ENCODE measurements around the gene KCNF1.

KCNF1 gene

DNA sequence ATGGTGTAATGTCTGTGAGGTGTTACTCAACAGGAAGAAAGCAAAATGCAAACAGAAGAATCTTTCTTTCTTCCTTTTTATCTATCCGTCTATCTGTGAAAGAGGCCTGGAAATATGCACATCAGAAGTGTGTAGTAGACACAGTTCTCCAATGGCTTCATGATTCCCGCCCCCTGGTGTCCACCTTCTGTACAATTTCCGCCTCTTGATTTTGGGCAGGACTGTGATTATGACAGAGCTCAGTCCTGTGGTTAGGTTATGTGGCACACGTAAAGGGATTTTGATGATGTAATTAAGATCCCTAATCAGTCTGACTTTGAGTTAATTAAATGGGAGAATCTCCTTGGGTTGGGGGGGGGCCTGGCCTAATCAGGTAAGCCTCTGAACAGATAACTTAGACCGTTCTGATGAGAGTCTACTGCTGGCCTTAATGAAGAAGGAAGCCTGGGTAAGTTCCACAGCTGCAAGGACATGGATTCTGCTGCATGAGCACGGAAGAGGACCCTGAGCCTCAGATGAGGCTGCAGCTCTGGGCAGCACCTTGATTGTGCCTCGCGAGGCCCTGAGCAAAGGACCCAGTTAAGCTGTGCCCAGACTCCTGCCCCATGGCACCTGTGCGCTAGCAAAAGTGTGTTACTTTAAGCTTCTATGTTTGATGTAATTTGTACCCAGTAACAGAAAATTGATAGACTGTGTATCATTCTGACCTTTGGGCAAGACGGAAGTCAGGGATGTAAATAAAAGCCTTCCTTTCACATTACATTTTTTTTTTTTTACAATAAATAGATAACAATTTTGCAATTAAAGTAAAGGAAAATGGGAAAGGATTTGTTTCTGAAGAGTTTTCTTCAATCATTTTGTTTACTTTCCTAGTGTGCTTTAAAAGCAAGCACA is 11.3 kb upstream of the KCNF1 start:
- TF ChIP-seq, protein P1, sequence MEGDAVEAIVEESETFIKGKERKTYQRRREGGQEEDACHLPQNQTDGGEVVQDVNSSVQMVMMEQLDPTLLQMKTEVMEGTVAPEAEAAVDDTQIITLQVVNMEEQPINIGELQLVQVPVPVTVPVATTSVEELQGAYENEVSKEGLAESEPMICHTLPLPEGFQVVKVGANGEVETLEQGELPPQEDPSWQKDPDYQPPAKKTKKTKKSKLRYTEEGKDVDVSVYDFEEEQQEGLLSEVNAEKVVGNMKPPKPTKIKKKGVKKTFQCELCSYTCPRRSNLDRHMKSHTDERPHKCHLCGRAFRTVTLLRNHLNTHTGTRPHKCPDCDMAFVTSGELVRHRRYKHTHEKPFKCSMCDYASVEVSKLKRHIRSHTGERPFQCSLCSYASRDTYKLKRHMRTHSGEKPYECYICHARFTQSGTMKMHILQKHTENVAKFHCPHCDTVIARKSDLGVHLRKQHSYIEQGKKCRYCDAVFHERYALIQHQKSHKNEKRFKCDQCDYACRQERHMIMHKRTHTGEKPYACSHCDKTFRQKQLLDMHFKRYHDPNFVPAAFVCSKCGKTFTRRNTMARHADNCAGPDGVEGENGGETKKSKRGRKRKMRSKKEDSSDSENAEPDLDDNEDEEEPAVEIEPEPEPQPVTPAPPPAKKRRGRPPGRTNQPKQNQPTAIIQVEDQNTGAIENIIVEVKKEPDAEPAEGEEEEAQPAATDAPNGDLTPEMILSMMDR (IDR thresholded peaks at IDR 0.05), result peak; percentile 43; the same call in 1 of the 2 replicates

DNA sequence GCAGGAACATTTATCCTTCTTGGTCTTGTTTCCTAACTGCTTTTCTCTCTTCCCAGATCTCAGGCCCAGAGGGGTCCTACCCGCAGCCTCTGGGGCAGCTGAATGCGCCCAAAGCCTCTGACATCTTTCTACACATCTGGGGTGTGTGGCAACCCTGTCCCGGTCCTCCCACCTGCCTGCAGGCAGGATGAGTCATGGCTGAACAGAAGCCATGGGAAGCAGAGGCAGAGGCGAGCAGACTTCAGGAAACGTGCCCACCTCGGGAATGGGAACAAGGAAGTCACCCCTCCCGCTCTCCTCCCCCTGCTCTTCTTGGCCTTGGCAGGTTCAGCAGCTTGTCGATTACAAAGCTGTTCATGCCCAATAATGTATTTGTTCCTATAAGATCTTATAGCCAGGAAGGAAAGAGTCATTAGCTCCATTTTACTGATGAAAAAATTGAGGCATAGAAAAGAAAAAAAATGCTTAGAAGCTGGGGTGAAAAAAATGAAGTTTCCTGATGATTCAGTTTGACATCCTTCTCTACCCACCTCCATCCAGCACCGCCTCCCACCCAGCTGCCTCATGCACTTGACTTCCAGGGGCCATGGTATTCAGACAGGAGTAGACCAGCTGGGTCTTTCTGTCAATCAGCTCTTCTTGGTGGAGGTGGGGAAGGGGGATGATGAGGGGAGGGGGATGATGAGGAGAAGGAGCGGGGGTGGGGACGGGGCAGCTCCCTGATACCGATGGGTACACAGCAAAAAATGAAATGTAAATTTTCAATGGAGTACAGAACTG is 10.4 kb upstream of the KCNF1 start:
- TF ChIP-seq, protein P1 (IDR thresholded peaks at IDR 0.05), result no peak

DNA sequence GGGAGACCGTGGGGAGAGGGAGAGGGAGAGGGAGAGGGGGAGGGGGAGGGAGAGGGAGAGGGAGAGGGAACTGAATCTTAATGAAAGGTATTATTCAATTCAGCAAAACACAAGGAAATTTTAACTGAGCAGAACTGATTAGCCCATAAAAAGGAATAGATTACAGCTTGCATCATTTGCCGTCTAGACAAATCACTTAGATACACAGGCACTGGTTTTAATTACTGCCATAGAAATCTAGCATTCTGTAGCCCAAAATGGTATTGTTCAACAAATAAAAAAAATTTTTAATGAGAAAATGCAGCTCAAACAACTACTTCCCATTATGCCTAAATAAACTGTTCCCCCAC is 7.9 kb upstream of the KCNF1 start:
- TF ChIP-seq, protein P1 (IDR thresholded peaks at IDR 0.05), result no peak

DNA sequence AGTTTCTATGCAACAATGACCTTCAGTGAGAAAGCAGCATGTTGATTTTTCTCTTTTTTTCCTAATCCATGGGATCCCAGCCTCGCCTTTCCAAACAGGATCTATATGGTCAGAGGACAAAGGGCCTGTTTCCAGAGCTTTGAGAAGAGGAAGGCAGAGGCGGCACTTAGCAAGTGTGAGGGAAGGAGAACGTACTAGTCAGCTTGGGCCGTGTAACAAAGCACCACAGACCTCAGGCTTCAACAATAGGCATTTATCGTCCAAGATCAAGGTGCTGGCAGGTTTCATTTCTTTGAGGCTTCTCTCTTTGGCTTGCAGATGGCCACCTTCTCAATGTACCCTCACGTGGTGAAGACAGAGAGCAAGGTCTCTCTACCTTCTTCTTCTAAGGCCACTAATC is 7.3 kb upstream of the KCNF1 start:
- TF ChIP-seq, protein P1 (IDR thresholded peaks at IDR 0.05), result no peak

DNA sequence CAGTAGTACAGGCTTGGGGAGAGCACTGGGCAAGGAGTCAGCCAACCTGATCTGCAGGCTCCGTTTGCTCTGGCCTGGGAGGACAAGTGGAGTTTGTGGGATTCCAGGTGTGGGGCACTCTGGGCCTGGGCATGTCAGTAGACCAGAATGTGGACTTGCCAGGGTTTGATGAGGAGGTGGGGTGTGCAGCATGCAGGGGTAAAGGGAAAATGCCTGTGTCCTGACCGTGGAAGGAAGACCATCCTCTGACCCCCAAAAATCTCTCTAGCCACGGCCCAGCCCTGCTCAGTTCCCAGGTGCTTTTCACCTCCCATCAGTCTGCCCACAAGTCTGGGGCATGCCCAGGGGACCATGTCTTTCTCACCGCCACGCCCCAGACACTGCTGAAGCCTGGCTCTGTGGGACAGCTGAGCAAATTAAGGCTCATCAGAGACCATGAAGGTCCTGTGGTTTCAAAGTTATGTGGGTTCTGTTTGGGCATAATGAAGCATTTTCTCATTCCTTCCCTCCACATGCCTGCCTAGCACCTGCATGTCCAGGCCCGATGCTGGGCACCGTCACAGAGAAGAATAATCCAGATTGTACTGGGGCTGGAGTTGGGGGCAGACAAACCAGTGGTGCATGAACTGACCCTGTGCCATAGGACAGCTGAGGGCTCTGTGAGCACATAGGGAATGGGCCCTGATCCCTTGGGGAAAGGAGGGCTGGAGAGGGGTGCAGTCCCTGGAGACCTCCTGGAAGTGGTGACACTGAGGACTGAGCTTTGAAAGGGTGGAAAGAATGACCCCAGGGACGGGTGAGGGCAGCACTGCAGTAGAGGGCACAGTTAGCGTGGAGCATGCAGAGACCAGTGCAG is 6.5 kb upstream of the KCNF1 start:
- TF ChIP-seq, protein P1 (IDR thresholded peaks at IDR 0.05), result no peak

DNA sequence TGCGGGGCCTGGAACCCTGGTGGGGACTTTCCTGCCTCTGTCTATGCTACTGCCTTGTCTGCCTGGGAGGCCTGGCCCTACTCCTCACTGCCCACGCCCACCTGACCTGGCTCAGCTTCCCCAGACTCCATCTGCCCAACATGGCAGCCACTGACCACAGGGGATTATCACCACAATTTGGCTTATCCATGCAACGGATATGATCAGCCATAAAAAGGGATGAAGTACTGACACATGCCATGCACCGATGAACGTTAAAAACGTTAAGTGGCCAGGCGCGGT is 5.9 kb upstream of the KCNF1 start:
- TF ChIP-seq, protein P1 (IDR thresholded peaks at IDR 0.05), result no peak

DNA sequence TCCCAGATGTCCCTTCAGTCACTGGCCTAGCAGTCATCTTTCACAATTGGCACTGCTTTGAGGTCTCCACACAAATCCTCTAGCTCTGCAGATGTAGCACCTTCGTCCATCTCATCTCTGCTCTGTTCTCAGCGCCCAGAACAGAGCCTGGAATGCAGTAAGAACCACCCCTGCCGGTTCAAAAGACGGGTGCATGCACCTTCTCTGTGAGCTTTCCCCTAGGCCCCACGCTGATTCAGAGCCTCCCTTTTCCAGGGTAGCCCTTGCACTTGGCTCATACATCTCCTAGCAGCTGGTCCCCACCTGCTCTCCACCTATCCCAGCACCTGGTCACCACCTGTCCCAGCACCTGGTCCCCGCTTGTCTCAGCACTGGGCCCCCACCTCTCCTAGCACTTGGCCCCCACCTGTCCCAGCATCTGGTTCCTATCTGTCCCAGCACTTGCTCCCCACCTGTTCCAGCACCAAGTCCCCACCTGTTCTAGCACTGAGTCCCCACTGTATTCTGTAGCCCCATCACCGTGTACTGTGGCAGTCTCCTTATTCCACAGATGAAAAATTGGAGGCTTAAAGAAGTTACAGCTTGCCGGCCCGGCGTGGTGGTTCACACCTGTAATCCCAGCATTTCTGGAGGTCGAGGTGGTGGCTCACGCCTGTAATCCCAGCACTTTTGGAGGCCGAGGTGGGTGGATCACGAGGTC is 4.7 kb upstream of the KCNF1 start:
- TF ChIP-seq, protein P1 (IDR thresholded peaks at IDR 0.05), result no peak
